GM23338 (cell line): ENCODE data around the gene LRRC25. TPM values are rescaled to one million over a fixed set of nuclear protein-coding genes. Genes with fewer than 3 reads are reported as not detected.

Experiments
- ATAC-seq: fragments of 200-7000 bp; cut with Tn5 transposase; 3 replicates; pipeline ENCODE4 v1.9.1; 2020
- DNase-seq: peaks from one replicate; pipeline ENCODE4 v3.0.0-alpha.2; 2015; ENCODE audit warnings: low spot score
- H2AFZ ChIP-seq: fragments of 200-600 bp; sonication (generic); 2 replicates; pipeline ENCODE4 v1.8.0; 2016; ENCODE audit warnings: antibody characterized with exemption, mild to moderate bottlenecking, moderate library complexity
- H3F3A ChIP-seq: fragments of 200-600 bp; sonication (generic); replicated peaks from 2 replicates; pipeline ENCODE4 v1.8.0; 2017; ENCODE audit warnings: antibody characterized with exemption, mixed run types, low read depth
- H3K27ac ChIP-seq: fragments of 200-600 bp; sonication (generic); 2 replicates; pipeline ENCODE4 v1.6.1; 2016; ENCODE audit warnings: low read depth
- H3K27me3 ChIP-seq: fragments of 200-600 bp; sonication (generic); 2 replicates; pipeline ENCODE4 v1.8.0; 2016; ENCODE audit warnings: mild to moderate bottlenecking, mixed run types, moderate library complexity; ENCODE audit not compliant: insufficient read depth
- H3K36me3 ChIP-seq: fragments of 200-600 bp; sonication (generic); 2 replicates; pipeline ENCODE4 v1.8.0; 2016; ENCODE audit warnings: mild to moderate bottlenecking; ENCODE audit not compliant: insufficient read depth
- H3K4me1 ChIP-seq: fragments of 200-600 bp; sonication (generic); 2 replicates; pipeline ENCODE4 v1.8.0; 2016; ENCODE audit warnings: mild to moderate bottlenecking, moderate library complexity; ENCODE audit not compliant: insufficient read depth
- H3K4me2 ChIP-seq: fragments of 200-600 bp; sonication (generic); 2 replicates; pipeline ENCODE4 v1.7.1; 2017; ENCODE audit warnings: mixed run types
- H3K4me3 ChIP-seq: fragments of 200-600 bp; sonication (generic); 2 replicates; pipeline ENCODE4 v1.6.1; 2016; ENCODE audit warnings: mixed run types
- H3K79me2 ChIP-seq: fragments of 200-600 bp; sonication (generic); replicated peaks from 2 replicates; pipeline ENCODE4 v1.8.0; 2017; ENCODE audit warnings: mild to moderate bottlenecking; ENCODE audit not compliant: insufficient read depth
- H3K9me2 ChIP-seq: fragments of 200-600 bp; sonication (generic); 2 replicates; pipeline ENCODE4 v1.8.0; 2017; ENCODE audit not compliant: insufficient read depth
- H4K20me1 ChIP-seq: fragments of 200-600 bp; sonication (generic); replicated peaks from 2 replicates; pipeline ENCODE4 v1.8.0; 2017; ENCODE audit warnings: mild to moderate bottlenecking; ENCODE audit not compliant: insufficient read depth
- H3K27ac Mint-ChIP-seq: 2 replicates; pipeline ENCODE4 v1.8.0; 2020; ENCODE audit warnings: inconsistent platforms, mild to moderate bottlenecking, moderate library complexity, mixed read lengths
- H3K27me3 Mint-ChIP-seq: 3 replicates; pipeline ENCODE4 v1.8.0; 2022; ENCODE audit warnings: low read depth, mild to moderate bottlenecking, moderate library complexity, mixed read lengths, inconsistent platforms; ENCODE audit not compliant: insufficient read depth, poor library complexity
- H3K36me3 Mint-ChIP-seq: 3 replicates; pipeline ENCODE4 v1.8.0; 2021; ENCODE audit warnings: low read depth, mild to moderate bottlenecking, inconsistent platforms, moderate library complexity, mixed read lengths
- H3K4me1 Mint-ChIP-seq: 3 replicates; pipeline ENCODE4 v1.8.0; 2020; ENCODE audit warnings: mild to moderate bottlenecking, inconsistent platforms, mixed read lengths
- H3K4me3 Mint-ChIP-seq: 3 replicates; pipeline ENCODE4 v1.8.0; 2021; ENCODE audit warnings: moderate library complexity, mild to moderate bottlenecking, inconsistent platforms, mixed read lengths
- H3K9me3 Mint-ChIP-seq: 3 replicates; pipeline ENCODE4 v1.8.0; 2020; ENCODE audit warnings: moderate library complexity, mild to moderate bottlenecking, inconsistent platforms, mixed read lengths
- EZH2 ChIP-seq: fragments of 200-600 bp; sonication (generic); IDR thresholded peaks from one replicate; pipeline ENCODE4 v1.8.0; 2017; ENCODE audit warnings: antibody characterized with exemption, mild to moderate bottlenecking, low read depth; ENCODE audit not compliant: unreplicated experiment
- JUNB ChIP-seq: IDR thresholded peaks from one replicate; pipeline ENCODE4 v1.6.1; 2016; ENCODE audit warnings: antibody characterized with exemption; ENCODE audit not compliant: unreplicated experiment
- NANOG ChIP-seq: IDR thresholded peaks from 2 replicates; pipeline ENCODE4 v1.6.1; 2016; ENCODE audit warnings: antibody characterized with exemption, borderline replicate concordance
- POLR2AphosphoS5 ChIP-seq: IDR thresholded peaks from 2 replicates; pipeline ENCODE4 v1.6.1; 2016; ENCODE audit warnings: antibody characterized with exemption, low read depth
- ZNF114 ChIP-seq: fragments of 250-450 bp; sonication (Bioruptor Pico); IDR thresholded peaks from 2 replicates; pipeline ENCODE4 v1.5.0; 2020; ENCODE audit warnings: mild to moderate bottlenecking, moderate library complexity
- ZNF331 ChIP-seq: fragments of 250-450 bp; sonication (Bioruptor Pico); IDR thresholded peaks from 2 replicates; pipeline ENCODE4 v1.5.0; 2020; ENCODE audit warnings: low read depth, mild to moderate bottlenecking, moderate library complexity
- polyA plus RNA-seq: library from polyadenylated mRNA; unstranded; fragments of >200 nt; fragmentation: Nextera tagmentation; extraction: Ambion mirVana; gene quantifications from 2 replicates; pipeline ENCODE4 v1.2.1, GENCODE V29; 2016
- total RNA-seq: library from RNA; depleted of rRNA; stranded (reverse); fragments of >200 nt; shearing (Covaris generic); gene quantifications from 2 replicates; pipeline ENCODE4 v1.2.3, GENCODE V29; 2014
- TF ChIP-seq, protein P1 (sequence below): IDR thresholded peaks from one replicate; pipeline ENCODE4 v1.6.1; 2018; ENCODE audit warnings: antibody characterized with exemption; ENCODE audit not compliant: unreplicated experiment

Gene LRRC25
- total and polyA plus RNA-seq, 2 experiments from 2014 or later = 0.17 to 0.24 TPM

DNA sequence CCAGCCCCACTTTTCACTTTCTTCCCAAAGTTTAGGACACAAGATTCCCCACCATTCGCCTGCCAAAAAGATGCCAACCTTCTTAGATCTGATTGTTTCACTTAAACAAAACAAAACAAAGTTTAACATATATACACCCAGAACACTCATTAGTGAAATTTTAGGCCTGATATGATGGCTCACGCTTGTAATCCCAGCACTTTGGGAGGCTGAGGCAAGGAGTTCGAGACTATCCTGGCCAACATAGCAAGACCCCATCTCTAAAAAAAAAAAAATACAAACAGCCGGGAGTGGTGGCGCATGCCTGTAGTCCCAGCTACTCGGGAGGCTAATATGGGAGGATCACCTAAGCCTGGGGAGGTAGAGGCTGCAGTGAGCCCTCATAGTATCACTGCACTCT, 52.1 kb downstream of the LRRC25 start (continued):
- TF ChIP-seq, protein P1, sequence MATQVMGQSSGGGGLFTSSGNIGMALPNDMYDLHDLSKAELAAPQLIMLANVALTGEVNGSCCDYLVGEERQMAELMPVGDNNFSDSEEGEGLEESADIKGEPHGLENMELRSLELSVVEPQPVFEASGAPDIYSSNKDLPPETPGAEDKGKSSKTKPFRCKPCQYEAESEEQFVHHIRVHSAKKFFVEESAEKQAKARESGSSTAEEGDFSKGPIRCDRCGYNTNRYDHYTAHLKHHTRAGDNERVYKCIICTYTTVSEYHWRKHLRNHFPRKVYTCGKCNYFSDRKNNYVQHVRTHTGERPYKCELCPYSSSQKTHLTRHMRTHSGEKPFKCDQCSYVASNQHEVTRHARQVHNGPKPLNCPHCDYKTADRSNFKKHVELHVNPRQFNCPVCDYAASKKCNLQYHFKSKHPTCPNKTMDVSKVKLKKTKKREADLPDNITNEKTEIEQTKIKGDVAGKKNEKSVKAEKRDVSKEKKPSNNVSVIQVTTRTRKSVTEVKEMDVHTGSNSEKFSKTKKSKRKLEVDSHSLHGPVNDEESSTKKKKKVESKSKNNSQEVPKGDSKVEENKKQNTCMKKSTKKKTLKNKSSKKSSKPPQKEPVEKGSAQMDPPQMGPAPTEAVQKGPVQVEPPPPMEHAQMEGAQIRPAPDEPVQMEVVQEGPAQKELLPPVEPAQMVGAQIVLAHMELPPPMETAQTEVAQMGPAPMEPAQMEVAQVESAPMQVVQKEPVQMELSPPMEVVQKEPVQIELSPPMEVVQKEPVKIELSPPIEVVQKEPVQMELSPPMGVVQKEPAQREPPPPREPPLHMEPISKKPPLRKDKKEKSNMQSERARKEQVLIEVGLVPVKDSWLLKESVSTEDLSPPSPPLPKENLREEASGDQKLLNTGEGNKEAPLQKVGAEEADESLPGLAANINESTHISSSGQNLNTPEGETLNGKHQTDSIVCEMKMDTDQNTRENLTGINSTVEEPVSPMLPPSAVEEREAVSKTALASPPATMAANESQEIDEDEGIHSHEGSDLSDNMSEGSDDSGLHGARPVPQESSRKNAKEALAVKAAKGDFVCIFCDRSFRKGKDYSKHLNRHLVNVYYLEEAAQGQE = no peak

DNA sequence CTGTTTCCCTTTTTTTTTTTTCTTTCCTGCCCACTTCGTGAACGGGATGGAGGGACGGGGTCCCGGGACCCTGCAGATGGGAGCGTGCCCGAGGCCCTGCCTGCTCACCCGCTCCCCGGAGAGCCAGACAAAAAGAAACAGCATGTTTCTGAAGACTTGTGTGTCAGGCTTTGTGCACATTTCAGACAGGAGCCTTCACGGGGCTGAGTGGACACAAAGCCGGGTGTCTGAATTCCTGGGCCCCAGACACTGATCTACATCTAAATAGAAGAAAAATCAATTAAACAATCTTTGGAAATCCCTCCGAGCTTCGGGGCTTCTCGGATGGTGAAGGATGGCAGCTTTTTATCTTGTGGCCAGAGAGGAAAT, 52.9 kb downstream of the LRRC25 start:
- Histone ChIP-seq H4K20me1 (no peaks in the 10 kb centered on the region), H3K9me2 (no peaks in the 10 kb centered on the region), H3K36me3 (no peaks in the 10 kb centered on the region), H3K27me3 (no peaks in the 10 kb centered on the region), H3K27ac (peak overlapping the region; percentile 41; the same call in 1 of the 2 replicates), H3F3A (peaks cover 28% of the 10 kb centered on the region), H3K4me3 (no peak overlapping the region), H3K79me2 (no peaks in the 10 kb centered on the region; the same call in 1 of the 2 replicates), H2AFZ (no peak overlapping the region), H3K4me2 (no peak overlapping the region), H3K4me1 (peaks cover 31% of the 10 kb centered on the region)
- peaks cover 39% of the 10 kb centered on the region for H3K36me3 Mint-ChIP-seq
- no peak for ATAC-seq
- H3K27ac Mint-ChIP-seq = peak overlapping the region; percentile 86
- peaks cover 3% of the 10 kb centered on the region; the same call in 1 of the 3 replicates for H3K9me3 Mint-ChIP-seq
- peaks cover 24% of the 10 kb centered on the region for H3K27me3 Mint-ChIP-seq
- no peak overlapping the region for H3K4me3 Mint-ChIP-seq
- TF ChIP-seq NANOG = no peak
- TF ChIP-seq, protein P1 = no peak
- TF ChIP-seq JUNB = no peak
- no peak for TF ChIP-seq ZNF114 (CRISPR knock-in tag)
- peaks cover 43% of the 10 kb centered on the region for H3K4me1 Mint-ChIP-seq
- DNase-seq = no peak

DNA sequence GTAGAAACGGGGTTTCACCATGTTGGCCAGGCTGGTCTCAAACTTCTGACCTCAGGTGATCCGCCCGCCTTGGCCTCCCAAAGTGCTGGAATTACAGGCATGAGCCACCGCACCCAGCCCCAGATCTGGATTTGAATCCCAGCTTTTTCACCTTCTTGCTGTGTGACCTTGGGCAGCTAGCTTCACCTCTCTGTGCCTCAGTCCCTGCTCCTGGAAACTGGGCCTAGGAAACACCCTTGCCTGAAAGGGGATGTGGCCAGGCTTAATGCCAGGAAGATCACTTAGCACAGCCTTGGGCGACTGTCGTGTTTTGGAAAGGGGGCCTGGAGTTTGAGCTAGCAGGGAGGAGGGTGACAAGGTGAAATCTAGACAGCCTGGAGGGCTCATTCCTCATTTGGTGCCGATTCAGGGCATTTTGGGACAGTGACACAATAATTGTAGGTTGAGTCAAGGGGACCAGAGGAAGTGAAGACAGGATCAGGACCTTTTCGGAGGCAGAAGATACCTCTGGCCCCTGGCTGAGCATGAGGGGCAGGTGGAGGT, 55.3 kb downstream of the LRRC25 start:
- Histone ChIP-seq H3F3A (peaks cover 36% of the 10 kb centered on the region), H3K4me3 (0 out of 2 replicates have a peak overlapping the region, but pooled peaks have one; percentile 83), H3K27ac (no peak overlapping the region), H3K27me3 (no peaks in the 10 kb centered on the region), H2AFZ (no peak overlapping the region), H3K4me2 (peak overlapping the region; percentile 99; the same call in 1 of the 2 replicates), H3K79me2 (no peaks in the 10 kb centered on the region; the same call in 1 of the 2 replicates), H4K20me1 (no peaks in the 10 kb centered on the region), H3K36me3 (no peaks in the 10 kb centered on the region), H3K9me2 (no peaks in the 10 kb centered on the region), H3K4me1 (peaks cover 32% of the 10 kb centered on the region)
- Mint-ChIP-seq H3K4me1 (peaks cover 44% of the 10 kb centered on the region), H3K4me3 (peak overlapping the region; percentile 78), H3K27ac (no peak overlapping the region; the same call in 1 of the 2 replicates), H3K27me3 (peaks cover 28% of the 10 kb centered on the region), H3K36me3 (peaks cover 27% of the 10 kb centered on the region), H3K9me3 (peaks cover 3% of the 10 kb centered on the region; the same call in 1 of the 3 replicates)
- DNase-seq (no peak), ATAC-seq (no peak)
- TF ChIP-seq EZH2 (no peak), POLR2AphosphoS5 (no peak), JUNB (no peak), ZNF331 (CRISPR knock-in tag) (no peak)
